NCI-H774 (cell line): ENCODE measurements around the gene SPRR2A.
"Not testable (repeated sequence)": the region's sequence is repeated elsewhere in the genome, so short reads cannot be mapped to it uniquely, and the experiment has no call there.

Experiments used
- DNase-seq: peaks from one replicate; lab custom pipeline; 2025; lab: John Stamatoyannopoulos, UW

The SPRR2A gene

DNA sequence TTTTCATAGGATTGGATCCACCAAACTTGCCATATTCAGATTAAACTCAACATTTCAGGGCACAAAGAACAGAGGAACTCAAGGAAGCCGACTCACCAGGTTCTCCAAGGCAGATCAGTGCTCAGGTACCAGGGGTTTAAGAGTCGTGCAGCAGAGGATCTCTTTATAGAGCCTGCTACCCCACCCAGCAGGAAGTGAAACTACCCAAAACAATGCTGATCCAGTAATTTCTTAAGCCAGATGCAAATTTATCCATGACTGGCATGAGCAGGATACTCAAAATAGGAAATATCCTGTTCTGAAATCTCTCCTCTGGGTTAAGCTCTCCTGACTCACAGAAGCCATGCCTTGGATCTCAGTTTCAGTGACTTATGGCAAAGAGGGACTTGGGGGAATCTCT is at the start of gene SPRR2A:
TSS of gene SPRR2A (minus strand) at position 138 of the 400 bp plus-strand sequence. CDS start 777 bp downstream, outside the sequence.
- no peak for DNase-seq

GRCh38 chr1:153100245-153100644 is 42.9 kb upstream of the SPRR2A start:
- DNase-seq = no peak

- DNase-seq = no peak
Measured at GRCh38 chr1:153099461-153100045, 42.2 kb upstream of the SPRR2A start.

DNA sequence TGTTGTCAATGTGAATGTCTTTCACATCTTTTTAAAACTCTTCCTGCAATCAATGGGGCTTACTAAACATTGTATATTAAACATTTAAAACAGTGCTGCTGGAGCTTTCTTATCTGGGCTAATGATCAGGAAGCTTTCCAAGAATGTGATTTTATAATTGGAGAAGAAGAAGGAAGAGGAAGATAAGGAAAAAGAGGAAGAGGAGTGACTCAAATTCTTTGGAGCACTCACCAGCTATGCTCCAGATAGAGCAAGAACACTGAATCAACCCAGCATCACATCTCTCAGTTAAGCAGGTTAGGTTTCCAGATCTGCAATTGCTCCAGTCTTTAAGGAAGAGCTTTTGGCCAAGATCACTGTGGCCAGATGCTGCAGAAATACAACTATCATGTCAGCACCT is 38.5 kb upstream of the SPRR2A start:
- no peak for DNase-seq

DNA sequence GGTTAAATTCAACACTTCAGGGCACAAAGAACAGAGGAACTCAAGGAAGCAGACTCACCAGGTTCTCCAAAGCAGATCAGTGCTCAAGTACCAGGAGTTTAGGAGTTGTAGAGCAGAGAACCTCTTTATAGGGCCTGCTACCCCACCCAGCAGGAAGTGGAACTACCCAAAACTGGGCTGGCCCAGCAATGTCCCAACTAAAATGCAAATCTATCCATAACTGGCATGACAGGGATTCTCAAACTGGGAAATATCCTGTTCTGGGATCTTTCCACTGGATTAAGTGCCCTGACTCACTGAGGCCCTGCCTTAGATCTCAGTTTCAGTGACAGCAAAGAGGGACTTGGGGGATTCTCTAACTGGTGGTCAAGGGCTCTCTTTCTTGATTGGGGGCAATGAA is 37.1 kb upstream of the SPRR2A start, which contains the start of gene SPRR2E:
TSS of gene SPRR2E (minus strand) at position 101 of the 400 bp plus-strand sequence. CDS start 775 bp downstream, outside the sequence.
- no peak for DNase-seq

DNA sequence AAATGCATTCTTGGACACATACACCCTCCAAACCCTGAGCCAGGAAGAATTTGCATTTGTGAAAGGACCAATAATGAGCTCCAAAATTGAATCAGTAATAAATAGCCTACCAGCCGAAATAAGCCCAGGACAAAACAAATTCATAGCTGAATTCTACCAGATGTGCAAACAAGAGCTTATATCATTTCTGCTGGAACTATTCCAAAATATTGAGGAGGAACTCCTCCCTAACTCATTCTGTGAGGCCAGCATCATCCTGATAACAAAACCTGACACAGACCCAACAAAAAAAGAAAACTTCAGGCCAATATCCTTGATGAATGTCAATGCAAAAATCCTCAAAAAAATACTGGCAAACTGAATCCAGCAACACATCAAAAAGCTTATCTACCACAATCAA is 30.3 kb upstream of the SPRR2A start:
- no peak for DNase-seq

GRCh38 chr1:153081736-153082135 is 24.4 kb upstream of the SPRR2A start:
- no peak for DNase-seq

GRCh38 chr1:153072806-153073726 is 15.8 kb upstream of the SPRR2A start:
- DNase-seq = no peak

- no peak for DNase-seq
Measured at GRCh38 chr1:153071511-153071910, 14.2 kb upstream of the SPRR2A start, which contains the start of gene SPRR2B. Gene SPRR2B, minus strand, starts transcription at chr1:153071611. Its CDS starts 772 bp downstream, at chr1:153070839.

GRCh38 chr1:153070243-153070642 is 12.9 kb upstream of the SPRR2A start:
- DNase-seq = no peak

DNA sequence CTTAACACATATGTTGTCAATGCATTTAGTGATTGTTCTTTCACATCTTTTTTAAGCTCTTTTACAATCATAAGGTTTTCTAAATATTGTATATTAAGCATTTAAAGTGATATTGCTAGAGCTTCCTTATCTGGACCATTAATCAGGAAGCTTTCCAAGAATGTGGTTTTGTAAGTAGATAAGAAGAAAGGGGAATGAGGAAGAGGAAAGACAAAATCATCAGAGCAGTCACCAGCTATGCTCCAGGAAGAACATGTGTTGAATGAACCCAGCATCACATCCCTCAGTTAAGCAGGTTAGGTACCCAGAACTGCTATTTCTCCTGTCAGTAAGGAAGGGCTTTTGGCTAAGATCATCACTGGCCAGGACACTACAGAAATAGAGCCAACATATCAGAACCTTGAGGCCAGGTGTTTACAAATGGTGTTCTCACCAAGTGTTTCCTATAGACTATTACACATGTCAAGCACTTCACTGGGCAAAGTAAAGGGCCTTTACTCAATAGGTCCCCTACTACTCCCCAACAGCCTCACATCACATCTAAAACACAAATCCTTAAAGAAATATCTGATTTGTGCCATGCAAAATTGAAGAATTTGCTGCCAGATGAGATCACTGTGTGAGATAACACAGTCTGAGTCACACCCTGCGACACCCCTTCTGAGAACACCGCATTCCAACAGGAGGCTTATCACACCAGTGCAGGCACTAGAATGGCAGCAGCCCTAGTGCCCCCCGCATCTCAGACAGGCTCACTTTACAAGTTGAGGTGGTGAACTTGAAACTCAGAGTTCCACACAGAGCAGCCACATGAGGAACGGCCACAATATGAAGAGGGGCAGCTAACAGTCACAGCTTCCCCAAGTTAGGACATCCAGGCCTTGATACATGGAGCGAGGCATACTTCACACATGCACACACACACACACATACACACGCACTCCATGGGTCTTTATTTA is 1.8 kb upstream of the SPRR2A start:
- DNase-seq = no peak

DNA sequence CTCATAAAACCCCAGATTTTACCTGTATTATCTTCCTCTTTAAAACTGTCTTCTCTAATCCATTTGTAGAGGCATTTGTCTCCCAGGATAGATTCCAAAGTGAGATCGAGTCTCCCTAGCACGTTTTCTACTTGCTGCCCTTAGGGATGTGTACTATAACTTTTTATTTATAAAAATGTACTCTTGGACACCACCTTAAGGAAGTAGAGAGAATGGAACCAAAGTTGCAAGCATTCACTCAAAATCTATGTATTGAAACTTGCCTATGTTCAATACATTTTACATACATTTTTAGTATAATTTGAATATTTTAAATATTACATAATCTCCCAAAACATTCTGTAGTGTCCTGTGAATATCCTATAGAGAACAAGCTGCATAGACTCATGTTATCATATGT is 842 bp upstream of the SPRR2A start:
- no peak for DNase-seq

DNA sequence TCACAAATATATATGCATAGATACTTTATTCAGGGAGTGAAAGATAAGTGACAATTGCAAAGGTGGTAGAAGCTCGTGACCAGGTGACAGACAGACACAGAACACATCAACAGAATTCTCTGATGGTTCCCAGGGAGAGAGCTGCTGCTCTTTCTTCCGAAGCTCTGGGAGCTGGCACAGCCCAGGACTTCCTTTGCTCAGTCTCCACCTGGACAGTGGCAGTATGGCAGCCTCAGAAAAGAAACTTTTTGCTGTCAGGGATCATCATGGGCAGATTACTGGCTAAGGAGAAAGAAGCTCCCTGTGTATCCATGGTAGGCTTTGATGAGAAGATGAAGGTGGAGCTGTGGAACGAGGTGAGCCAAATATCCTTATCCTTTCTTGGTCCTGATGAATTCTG is 1.2 kb downstream of the SPRR2A start:
- not testable (repeated sequence) for DNase-seq

DNA sequence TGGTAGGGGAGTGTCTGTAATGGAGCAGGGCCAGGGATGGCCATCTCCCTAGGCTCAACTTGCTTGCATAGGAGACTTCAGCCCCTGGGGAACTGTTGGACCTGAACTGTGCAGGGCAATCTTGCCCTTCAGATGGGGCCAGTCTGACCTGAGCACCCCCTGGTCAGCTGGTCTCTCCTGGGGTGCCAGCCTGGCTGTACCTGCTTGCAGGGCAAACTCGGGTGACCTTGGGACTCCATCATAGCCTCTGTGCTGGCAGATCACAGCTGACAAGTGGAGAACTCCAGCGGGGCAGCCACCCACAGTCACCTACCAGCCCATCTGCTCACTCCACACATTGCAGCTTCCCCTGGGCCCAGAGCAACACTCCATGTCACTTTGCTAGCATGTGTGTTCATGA is 8.1 kb downstream of the SPRR2A start:
- no peak for DNase-seq

- no peak for DNase-seq
Measured at GRCh38 chr1:153040950-153041631, 16.2 kb downstream of the SPRR2A start, which contains the start of gene SPRR2D. Gene SPRR2D, minus strand, starts transcription at chr1:153041120. Its CDS starts 774 bp downstream, at chr1:153040346.

DNA sequence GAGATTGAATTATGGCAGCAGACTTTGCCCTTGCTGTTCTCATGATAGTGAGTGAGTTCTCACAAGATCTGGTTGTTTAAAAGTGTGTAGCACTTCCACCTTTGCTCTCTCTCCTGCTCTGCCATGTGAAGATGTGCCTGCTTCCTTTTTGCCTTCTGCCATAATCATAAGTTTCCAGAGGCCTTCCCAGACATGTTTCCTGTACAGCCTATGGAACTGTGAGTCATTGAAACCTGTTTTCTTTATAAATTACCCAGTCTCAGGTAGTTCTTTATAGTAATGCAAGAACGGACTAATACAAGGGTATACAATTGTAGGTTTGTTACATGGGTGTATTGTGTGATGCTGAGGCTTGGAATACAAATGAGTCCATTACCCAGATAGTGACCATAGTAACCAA is 22.1 kb downstream of the SPRR2A start:
- DNase-seq = no peak

DNA sequence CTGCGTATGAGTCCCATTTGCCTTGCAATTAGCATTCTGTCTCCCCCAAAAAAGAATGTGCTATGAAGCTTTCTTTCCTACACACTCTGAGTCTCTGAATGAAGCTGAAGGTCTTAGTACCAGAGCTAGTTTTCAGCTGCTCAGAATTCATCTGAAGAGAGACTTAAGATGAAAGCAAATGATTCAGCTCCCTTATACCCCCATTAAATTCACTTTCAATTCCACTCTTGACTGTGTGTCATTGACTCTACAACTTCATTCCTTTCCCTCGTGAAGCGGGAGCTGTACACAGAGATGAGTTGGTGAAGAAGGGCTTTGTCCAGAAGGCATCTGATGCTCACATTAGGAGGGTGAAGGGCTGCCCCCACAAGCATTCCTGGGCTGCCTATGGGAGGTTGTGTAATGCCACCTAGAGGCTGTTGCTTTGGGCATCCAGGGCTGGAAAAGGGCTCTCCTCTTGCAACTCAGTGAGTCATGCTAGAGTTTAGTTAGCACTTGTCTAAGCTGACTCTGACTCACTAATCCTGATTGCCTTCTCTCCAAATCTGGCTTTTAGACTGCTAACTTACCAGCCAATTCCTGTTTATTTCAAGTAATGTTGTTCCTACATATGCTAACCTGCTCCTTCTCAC is 24.5 kb downstream of the SPRR2A start:
- DNase-seq = no peak

- DNase-seq = no peak
Measured at GRCh38 chr1:153032073-153032472, 25.2 kb downstream of the SPRR2A start.

DNA sequence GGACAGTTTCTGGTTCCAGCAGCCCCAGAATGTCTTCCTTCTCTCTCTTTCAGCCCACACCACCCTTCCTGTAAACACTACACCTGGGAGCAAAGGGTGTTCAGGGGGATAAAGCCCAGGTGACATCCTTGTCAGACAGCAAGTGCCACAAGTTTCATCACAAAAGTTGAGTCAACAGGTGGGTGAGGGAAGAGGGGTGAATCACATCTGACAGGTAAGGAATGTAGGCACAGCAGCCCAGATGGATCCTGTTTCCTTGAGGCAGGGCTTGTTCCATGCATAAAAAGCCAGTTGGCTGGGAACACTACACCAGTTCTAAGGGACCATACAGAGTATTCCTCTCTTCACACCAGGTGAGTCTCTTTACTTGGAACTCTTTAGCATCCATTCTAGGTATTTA is 26.4 kb downstream of the SPRR2A start, which contains the start of gene SPRR1B:
TSS of gene SPRR1B (plus strand) at position 309 of the 400 bp plus-strand sequence. CDS start 1,143 bp downstream, outside the sequence.
- DNase-seq = no peak

DNA sequence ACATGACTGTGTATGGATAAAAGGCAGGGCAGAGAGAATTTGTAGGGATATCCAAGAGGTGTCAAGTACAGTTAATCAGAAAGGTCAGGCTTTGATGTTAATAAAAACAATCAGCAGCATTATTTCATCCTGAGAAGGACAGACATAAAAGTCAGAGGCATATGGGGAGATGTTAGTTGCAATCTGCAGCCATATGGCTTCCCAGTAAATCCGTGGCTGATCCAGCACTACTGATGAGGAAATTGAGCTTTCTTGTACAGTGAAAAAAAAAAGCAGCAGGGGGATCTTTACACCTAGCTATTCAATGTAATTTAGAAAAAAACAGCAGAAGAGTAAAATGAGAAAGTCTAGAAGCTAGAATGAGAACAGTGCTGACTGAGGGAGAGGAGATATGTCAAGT is 28.5 kb downstream of the SPRR2A start:
- DNase-seq = no peak

GRCh38 chr1:153025797-153026196 is 31.5 kb downstream of the SPRR2A start:
- DNase-seq = no peak
